Activated CD8-positive, alpha-beta T cell treated with anti-CD3 and anti-CD28 coated beads for 36 hours (primary cell): ENCODE data around the gene RPP40. TPM values are rescaled to one million over a fixed set of nuclear protein-coding genes. Genes with fewer than 3 reads are reported as not detected.

ENCODE experiments used
- ATAC-seq: fragments of 200-7000 bp; cut with Tn5 transposase; one replicate; pipeline ENCODE4 v1.10.0; 2021; ENCODE audit warnings: mild to moderate bottlenecking, moderate library complexity
- CTCF ChIA-PET: fragments of 350-600 bp; sonication (Branson Sonifier 250); formaldehyde crosslinking; loops from one replicate; lab custom pipeline; 2021; ENCODE audit warnings: antibody characterized with exemption; lab: Charles Lee
- POLR2A ChIA-PET: fragments of 350-600 bp; sonication (Branson Sonifier 250); formaldehyde crosslinking; loops from one replicate; lab custom pipeline; 2021; ENCODE audit warnings: antibody characterized with exemption; lab: Charles Lee
- DNase-seq: peaks from one replicate; pipeline ENCODE4 v3.0.0-alpha.2; 2020
- H3K27ac Mint-ChIP-seq: one replicate; pipeline ENCODE4 v1.8.0; 2021; ENCODE audit warnings: mild to moderate bottlenecking, mixed read lengths
- H3K27me3 Mint-ChIP-seq: one replicate; pipeline ENCODE4 v1.8.0; 2021; ENCODE audit warnings: mixed read lengths
- H3K36me3 Mint-ChIP-seq: one replicate; pipeline ENCODE4 v1.8.0; 2021; ENCODE audit warnings: low read depth, mixed read lengths
- H3K4me1 Mint-ChIP-seq: one replicate; pipeline ENCODE4 v1.8.0; 2021; ENCODE audit warnings: low read depth, mixed read lengths
- H3K4me3 Mint-ChIP-seq: one replicate; pipeline ENCODE4 v1.8.0; 2021; ENCODE audit warnings: mild to moderate bottlenecking, moderate library complexity, mixed read lengths
- H3K9me3 Mint-ChIP-seq: one replicate; pipeline ENCODE4 v1.8.0; 2021; ENCODE audit warnings: mixed read lengths
- CTCF ChIP-seq: fragments of 200-600 bp; IDR thresholded peaks from one replicate; pipeline ENCODE4 v1.8.0; 2022; ENCODE audit warnings: antibody characterized with exemption, mild to moderate bottlenecking
- intact Hi-C: fragments of 100-400 bp; cut with micrococcal nuclease; formaldehyde crosslinking; loops from one replicate; pipeline ENCODE4 v1.10.0; 2022
- total RNA-seq, 2 experiments: library from RNA; stranded (reverse); gene quantifications; one replicate each; pipeline ENCODE4 v1.2.3, GENCODE V29; 2021

The RPP40 gene
- total RNA-seq, result 10 to 100 TPM in 1 of 2 experiments, 1 to 10 TPM in 1; 9.5 to 11.1 TPM

GRCh38 chr6:5003604-5004372 is at the start of gene RPP40:
TSS of gene RPP40 (minus strand) at chr6:5004037. CDS start at chr6:5004002, 35 bp downstream.
- Mint-ChIP-seq H3K36me3 (peaks cover 15% of the 10 kb centered on the region), H3K27me3 (no peaks in the 10 kb centered on the region), H3K4me3 (peak within 1 kb of the TSS; percentile 91), H3K9me3 (no peaks in the 10 kb centered on the region), H3K4me1 (peaks cover 15% of the 10 kb centered on the region), H3K27ac (peak within 1 kb of the TSS; percentile 98)
- ChIA-PET CTCF (interaction anchor here (1.0 to 2.0 kb wide), 3 partner anchors 11 to 27 kb away, joined by 5 to 8 read pairs (median 5); no protein-coding TSS in a partner anchor), POLR2A (interaction anchor here (1.5 kb wide), 1 partner anchor 21 kb away, joined by 3 read pairs; no protein-coding TSS in a partner anchor)
- DNase-seq, result peak; percentile 99
- peak; percentile 78 for TF ChIP-seq CTCF
- intact Hi-C loops, result no loop called here
- peak; percentile 96 for ATAC-seq

GRCh38 chr6:5053038-5053437 is 49.2 kb upstream of the RPP40 start:
- H3K4me1 Mint-ChIP-seq, result no peaks in the 10 kb centered on the region
- no peaks in the 10 kb centered on the region for H3K27me3 Mint-ChIP-seq
- no peak overlapping the region for H3K4me3 Mint-ChIP-seq
- intact Hi-C loops, result no loop called here
- CTCF ChIA-PET, result no interaction called here
- peaks cover 11% of the 10 kb centered on the region for H3K9me3 Mint-ChIP-seq
- POLR2A ChIA-PET, result no interaction called here
- no peak for DNase-seq
- H3K27ac Mint-ChIP-seq, result no peak overlapping the region
- TF ChIP-seq CTCF, result no peak
- no peak for ATAC-seq
- H3K36me3 Mint-ChIP-seq, result peaks cover 8% of the 10 kb centered on the region

GRCh38 chr6:5051394-5051793 is 47.6 kb upstream of the RPP40 start:
- no peak overlapping the region for H3K27ac Mint-ChIP-seq
- H3K36me3 Mint-ChIP-seq, result peaks cover 8% of the 10 kb centered on the region
- ChIA-PET POLR2A (no interaction called here), CTCF (interaction anchor here (1.3 to 1.4 kb wide), 2 partner anchors 11 to 21 kb away, joined by 3 read pairs; no protein-coding TSS in a partner anchor)
- no peaks in the 10 kb centered on the region for H3K4me1 Mint-ChIP-seq
- ATAC-seq (no peak), DNase-seq (no peak)
- TF ChIP-seq CTCF, result no peak
- peaks cover 11% of the 10 kb centered on the region for H3K9me3 Mint-ChIP-seq
- H3K27me3 Mint-ChIP-seq, result no peaks in the 10 kb centered on the region
- intact Hi-C loops, result no loop called here
- no peak overlapping the region for H3K4me3 Mint-ChIP-seq

GRCh38 chr6:5050009-5050408 is 46.2 kb upstream of the RPP40 start:
- Mint-ChIP-seq H3K27me3 (no peaks in the 10 kb centered on the region), H3K4me3 (no peak overlapping the region), H3K9me3 (peaks cover 11% of the 10 kb centered on the region), H3K27ac (no peak overlapping the region), H3K4me1 (no peaks in the 10 kb centered on the region), H3K36me3 (peaks cover 10% of the 10 kb centered on the region)
- ChIA-PET CTCF (interaction anchor here (1.4 kb wide), 1 partner anchor 19 kb away, joined by 3 read pairs; no protein-coding TSS in a partner anchor), POLR2A (no interaction called here)
- TF ChIP-seq CTCF, result no peak
- no peak for ATAC-seq
- intact Hi-C loops, result no loop called here
- no peak for DNase-seq

- Mint-ChIP-seq H3K27me3 (no peaks in the 10 kb centered on the region), H3K36me3 (peaks cover 13% of the 10 kb centered on the region), H3K9me3 (peaks cover 7% of the 10 kb centered on the region), H3K4me1 (no peaks in the 10 kb centered on the region), H3K4me3 (no peak overlapping the region), H3K27ac (no peak overlapping the region)
- CTCF ChIA-PET, result interaction anchor here (0.9 kb wide), 1 partner anchor 635 kb away, joined by 4 read pairs; no protein-coding TSS in a partner anchor
- POLR2A ChIA-PET, result no interaction called here
- no peak for DNase-seq
- intact Hi-C loops, result no loop called here
- TF ChIP-seq CTCF, result no peak
- no peak for ATAC-seq
Measured at GRCh38 chr6:5046430-5046829, 42.6 kb upstream of the RPP40 start.
